ENCODE data around the gene KRT6A.

- TF ChIP-seq CTCF (IDR thresholded peaks at IDR 0.05): no peak
- TF ChIP-seq POLR2A (IDR thresholded peaks at IDR 0.05): no peak
Observed at GRCh38 chr12:52529417-52529816, 36.4 kb upstream of the KRT6A start.

All from Peyer's patch (tissue), 4 donors.